PFSK-1 (cell line): ENCODE measurements around the gene ARHGAP12.

Source experiments
- FOXP2 ChIP-seq: optimal IDR thresholded peaks from 2 replicates; pipeline ENCODE3; 2011; ENCODE audit warnings: borderline replicate concordance, control low read depth, inconsistent platforms; ENCODE audit not compliant: insufficient read depth; ENCODE audit errors: extremely low read length, extremely low read depth
- POLR2AphosphoS5 ChIP-seq: IDR thresholded peaks from 2 replicates; pipeline ENCODE4 v1.6.1; 2012; ENCODE audit warnings: low read depth, mild to moderate bottlenecking, control low read depth, low read length, moderate library complexity
- REST ChIP-seq, 2 experiments: IDR thresholded peaks; 2 replicates each; pipeline versions ENCODE4 v1.6.1 to v1.8.0; 2011 to 2012; ENCODE audit warnings: low read depth in 2 of 2, low read length in 2 of 2, control low read depth in 1 of 2, inconsistent platforms in 1 of 2, mild to moderate bottlenecking in 1 of 2, moderate library complexity in 1 of 2; ENCODE audit not compliant: insufficient read depth in 1 of 2
- SIN3A ChIP-seq: IDR thresholded peaks from 2 replicates; pipeline ENCODE4 v1.6.1; 2012; ENCODE audit warnings: mild to moderate bottlenecking, low read length, moderate library complexity, borderline replicate concordance; ENCODE audit not compliant: insufficient read depth
- TAF1 ChIP-seq: IDR thresholded peaks from 2 replicates; pipeline ENCODE4 v1.6.1; 2012; ENCODE audit warnings: low read length, control low read depth, borderline replicate concordance; ENCODE audit not compliant: insufficient read depth

Gene ARHGAP12

GRCh38 chr10:31887850-31888249 is 40.8 kb downstream of the ARHGAP12 start:
- no peak for TF ChIP-seq REST (IDR thresholded peaks at IDR 0.05; ENCODE audit: insufficient read depth in 1 of 2, low read depth in 2 of 2, low read length in 2 of 2)

GRCh38 chr10:31886885-31887284 is 41.7 kb downstream of the ARHGAP12 start:
- TF ChIP-seq POLR2AphosphoS5 (no peak), TAF1 (no peak), SIN3A (no peak), FOXP2 (no peak), REST (IDR thresholded peaks at IDR 0.05; ENCODE audit: insufficient read depth in 1 of 2, low read depth in 2 of 2, low read length in 2 of 2) (no peak)

GRCh38 chr10:31885971-31886370 is 42.7 kb downstream of the ARHGAP12 start:
- TF ChIP-seq POLR2AphosphoS5 (no peak), FOXP2 (no peak)

GRCh38 chr10:31884386-31884785 is 44.2 kb downstream of the ARHGAP12 start:
- TF ChIP-seq SIN3A (no peak), FOXP2 (no peak), REST (IDR thresholded peaks at IDR 0.05; ENCODE audit: insufficient read depth in 1 of 2, low read depth in 2 of 2, low read length in 2 of 2) (no peak), TAF1 (no peak), POLR2AphosphoS5 (no peak)

- TF ChIP-seq POLR2AphosphoS5 (no peak), REST (IDR thresholded peaks at IDR 0.05; ENCODE audit: insufficient read depth in 1 of 2, low read depth in 2 of 2, low read length in 2 of 2) (no peak), SIN3A (no peak), TAF1 (no peak), FOXP2 (no peak)
These were observed 45.2 kb downstream of the ARHGAP12 start for GRCh38 chr10:31883397-31883796.
